GM12891 (cell line): ENCODE results near the gene TAF1B.

Experiments
- DNase-seq: peaks from one replicate; pipeline ENCODE4 v3.0.0; 2011; ENCODE audit warnings: low spot score; ENCODE audit not compliant: insufficient read length
- FAIRE-seq: peaks from 2 replicates; lab custom pipeline; 2011; peaks lifted over from hg19 to GRCh38; lab: Jason Lieb, UNC
- PAX5 ChIP-seq: IDR thresholded peaks from 2 replicates; pipeline ENCODE4 v1.6.1; 2011; ENCODE audit warnings: low read length, moderate library complexity, mild to moderate bottlenecking; ENCODE audit not compliant: insufficient read depth, severe bottlenecking
- POLR2A ChIP-seq: IDR thresholded peaks from 2 replicates; pipeline ENCODE4 v1.6.1; 2011; ENCODE audit warnings: low read depth, low read length, control low read depth
- POLR2AphosphoS5 ChIP-seq: IDR thresholded peaks from 2 replicates; pipeline ENCODE4 v1.6.1; 2011; ENCODE audit warnings: low read depth, low read length, control low read depth
- POU2F2 ChIP-seq: IDR thresholded peaks from 2 replicates; pipeline ENCODE4 v1.6.1; 2011; ENCODE audit warnings: low read depth, mild to moderate bottlenecking, control low read depth, low read length, moderate library complexity
- SPI1 ChIP-seq: IDR thresholded peaks from 2 replicates; pipeline ENCODE4 v1.6.1; 2011; ENCODE audit warnings: low read depth, low read length, control low read depth
- TAF1 ChIP-seq: IDR thresholded peaks from 2 replicates; pipeline ENCODE4 v1.6.1; 2011; ENCODE audit warnings: low read depth, low read length, control low read depth

The TAF1B gene

GRCh38 chr2:9799729-9800632, 43.3 kb upstream of the TAF1B start:
- TF ChIP-seq TAF1: no peak
- no peak for TF ChIP-seq POU2F2
- no peak for TF ChIP-seq POLR2AphosphoS5
- TF ChIP-seq PAX5: no peak
- no peak for TF ChIP-seq SPI1
- TF ChIP-seq POLR2A: no peak
- DNase-seq (peak; percentile 86), FAIRE-seq (peak; percentile 93)

GRCh38 chr2:9800639-9800974, 42.7 kb upstream of the TAF1B start:
- FAIRE-seq (no peak), DNase-seq (no peak)
- TF ChIP-seq SPI1: no peak
- TF ChIP-seq POLR2AphosphoS5: no peak

- no peak for FAIRE-seq
- no peak for DNase-seq
- no peak for TF ChIP-seq POLR2A
- TF ChIP-seq TAF1: no peak
- TF ChIP-seq PAX5: no peak
- TF ChIP-seq POLR2AphosphoS5: no peak
- no peak for TF ChIP-seq POU2F2
- TF ChIP-seq SPI1: no peak
Observed at GRCh38 chr2:9800975-9801726, 42.1 kb upstream of the TAF1B start.

- DNase-seq (no peak), FAIRE-seq (no peak)
- TF ChIP-seq SPI1 (no peak), POLR2AphosphoS5 (no peak), PAX5 (no peak)
Observed at GRCh38 chr2:9802576-9802993, 40.7 kb upstream of the TAF1B start.

GRCh38 chr2:9803023-9803805, 40.1 kb upstream of the TAF1B start:
- DNase-seq (no peak), FAIRE-seq (no peak)
- TF ChIP-seq PAX5: no peak
- no peak for TF ChIP-seq POU2F2
- no peak for TF ChIP-seq SPI1
- TF ChIP-seq POLR2AphosphoS5: no peak
- no peak for TF ChIP-seq POLR2A
- no peak for TF ChIP-seq TAF1

- DNase-seq (no peak), FAIRE-seq (no peak)
- TF ChIP-seq POLR2AphosphoS5 (no peak), PAX5 (no peak), POU2F2 (no peak), SPI1 (no peak), POLR2A (no peak), TAF1 (no peak)
Observed at GRCh38 chr2:9805435-9806297, 37.6 kb upstream of the TAF1B start.

- TF ChIP-seq POU2F2 (no peak), POLR2AphosphoS5 (no peak)
- DNase-seq (no peak), FAIRE-seq (no peak)
Observed at GRCh38 chr2:9806298-9806610, 37.0 kb upstream of the TAF1B start.

GRCh38 chr2:9806656-9807055, 36.6 kb upstream of the TAF1B start:
- no peak for DNase-seq
- no peak for FAIRE-seq

GRCh38 chr2:9807056-9807455, 36.2 kb upstream of the TAF1B start:
- no peak for TF ChIP-seq POLR2AphosphoS5
- DNase-seq (no peak), FAIRE-seq (no peak)

More at GRCh38 chr2:9806656-9807055, 36.6 kb upstream of the TAF1B start:
- no peak for TF ChIP-seq PAX5
- no peak for TF ChIP-seq SPI1
- no peak for TF ChIP-seq TAF1
- TF ChIP-seq POU2F2: no peak

- FAIRE-seq (no peak), DNase-seq (no peak)
- TF ChIP-seq POU2F2: no peak
- no peak for TF ChIP-seq SPI1
- TF ChIP-seq POLR2AphosphoS5: no peak
- TF ChIP-seq POLR2A: no peak
- TF ChIP-seq PAX5: no peak
- no peak for TF ChIP-seq TAF1
Observed at GRCh38 chr2:9807555-9808305, 35.5 kb upstream of the TAF1B start.
